ENCODE data around the gene OPTC.

The OPTC gene

DNA sequence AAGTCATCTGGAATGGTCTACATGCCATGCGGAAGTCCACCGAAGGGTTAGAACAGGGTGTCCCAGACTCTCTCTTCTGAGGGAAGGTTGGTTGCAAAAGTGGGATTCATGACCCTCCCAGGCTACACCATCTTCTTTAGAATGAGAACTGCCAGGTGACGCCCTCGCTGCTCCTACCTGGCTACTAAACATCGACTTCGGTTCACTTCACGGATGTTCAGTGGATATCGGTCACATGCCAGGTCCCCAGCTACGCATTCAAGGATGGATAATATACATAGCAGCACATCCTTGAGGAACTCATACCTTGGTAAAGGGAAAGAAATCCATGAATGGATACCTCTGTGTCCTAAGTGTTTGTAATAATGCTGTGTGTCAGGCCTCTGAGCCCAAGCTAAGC lies 3.3 kb upstream of the OPTC start:
- TF ChIP-seq, protein P1, sequence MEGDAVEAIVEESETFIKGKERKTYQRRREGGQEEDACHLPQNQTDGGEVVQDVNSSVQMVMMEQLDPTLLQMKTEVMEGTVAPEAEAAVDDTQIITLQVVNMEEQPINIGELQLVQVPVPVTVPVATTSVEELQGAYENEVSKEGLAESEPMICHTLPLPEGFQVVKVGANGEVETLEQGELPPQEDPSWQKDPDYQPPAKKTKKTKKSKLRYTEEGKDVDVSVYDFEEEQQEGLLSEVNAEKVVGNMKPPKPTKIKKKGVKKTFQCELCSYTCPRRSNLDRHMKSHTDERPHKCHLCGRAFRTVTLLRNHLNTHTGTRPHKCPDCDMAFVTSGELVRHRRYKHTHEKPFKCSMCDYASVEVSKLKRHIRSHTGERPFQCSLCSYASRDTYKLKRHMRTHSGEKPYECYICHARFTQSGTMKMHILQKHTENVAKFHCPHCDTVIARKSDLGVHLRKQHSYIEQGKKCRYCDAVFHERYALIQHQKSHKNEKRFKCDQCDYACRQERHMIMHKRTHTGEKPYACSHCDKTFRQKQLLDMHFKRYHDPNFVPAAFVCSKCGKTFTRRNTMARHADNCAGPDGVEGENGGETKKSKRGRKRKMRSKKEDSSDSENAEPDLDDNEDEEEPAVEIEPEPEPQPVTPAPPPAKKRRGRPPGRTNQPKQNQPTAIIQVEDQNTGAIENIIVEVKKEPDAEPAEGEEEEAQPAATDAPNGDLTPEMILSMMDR (IDR thresholded peaks at IDR 0.05; ENCODE audit: low read depth, low read length), result no peak
- no peak for DNase-seq
- H3K36me3 ChIP-seq, result no peaks in the 10 kb centered on the region
- H3K4me3 ChIP-seq (ENCODE audit: low read depth, low read length), result no peak overlapping the region
- peaks cover 3% of the 10 kb centered on the region; the same call in 1 of the 2 replicates for H3K9me3 ChIP-seq
- H3K27me3 ChIP-seq, result no peaks in the 10 kb centered on the region
- peaks cover 6% of the 10 kb centered on the region for H3K4me1 ChIP-seq

DNA sequence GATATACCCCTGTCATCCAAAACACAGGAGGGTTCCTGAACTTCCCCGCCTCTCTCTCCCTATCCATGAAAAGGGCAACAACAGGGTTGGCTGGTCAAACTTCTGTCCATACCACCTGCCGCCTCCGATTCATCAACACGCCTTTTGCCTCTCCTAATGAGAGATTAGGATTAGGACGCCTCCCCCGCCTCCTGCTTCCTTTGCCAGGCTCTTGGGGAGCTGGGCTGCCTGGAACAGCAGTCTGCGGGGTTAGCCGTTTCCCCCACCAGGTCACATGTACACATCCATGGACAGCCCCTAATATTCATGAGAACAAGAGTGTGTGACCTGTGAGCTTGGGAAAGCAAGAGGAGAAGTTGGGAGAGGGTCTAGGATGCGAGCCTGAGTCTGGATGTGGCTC lies 2.3 kb upstream of the OPTC start:
- Histone ChIP-seq H3K4me1 (peaks cover 5% of the 10 kb centered on the region), H3K36me3 (no peaks in the 10 kb centered on the region), H3K9me3 (peaks cover 1% of the 10 kb centered on the region; the same call in 1 of the 2 replicates), H3K27me3 (no peaks in the 10 kb centered on the region), H3K4me3 (ENCODE audit: low read depth, low read length) (no peak overlapping the region)
- TF ChIP-seq, protein P1 (IDR thresholded peaks at IDR 0.05; ENCODE audit: low read depth, low read length), result no peak
- no peak for DNase-seq

- TF ChIP-seq, protein P1 (IDR thresholded peaks at IDR 0.05; ENCODE audit: low read depth, low read length), result no peak
- no peak overlapping the region for H3K4me3 ChIP-seq (ENCODE audit: low read depth, low read length)
- no peak for DNase-seq
- H3K4me1 ChIP-seq, result no peaks in the 10 kb centered on the region
- H3K9me3 ChIP-seq, result no peaks in the 10 kb centered on the region
- no peaks in the 10 kb centered on the region for H3K36me3 ChIP-seq
- no peaks in the 10 kb centered on the region for H3K27me3 ChIP-seq
Observed at GRCh38 chr1:203492082-203492747, 1.7 kb upstream of the OPTC start.

DNA sequence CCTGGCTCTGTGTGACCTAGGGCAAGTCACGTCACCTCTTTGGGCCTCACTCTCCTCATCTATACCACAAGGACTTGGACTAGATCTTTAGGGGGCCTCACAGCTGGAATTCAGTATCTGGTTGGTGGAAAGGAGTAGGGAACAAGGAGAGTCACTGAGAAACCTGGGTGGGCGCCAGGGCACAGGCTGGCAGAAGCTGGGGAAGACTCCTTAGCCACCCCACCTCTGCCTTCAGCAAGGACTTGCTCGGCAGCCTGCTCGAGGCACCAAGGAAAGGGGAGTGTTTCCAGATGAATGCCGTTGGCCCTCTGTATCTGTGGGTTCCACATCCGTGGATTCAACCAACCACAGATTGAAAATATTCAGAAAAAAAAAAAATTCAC lies 1.2 kb upstream of the OPTC start:
- TF ChIP-seq, protein P1 (IDR thresholded peaks at IDR 0.05; ENCODE audit: low read depth, low read length), result no peak
- Histone ChIP-seq H3K4me1 (no peaks in the 10 kb centered on the region), H3K27me3 (no peaks in the 10 kb centered on the region), H3K4me3 (ENCODE audit: low read depth, low read length) (no peak overlapping the region), H3K9me3 (no peaks in the 10 kb centered on the region), H3K36me3 (no peaks in the 10 kb centered on the region)
- no peak for DNase-seq

GRCh38 chr1:203495845-203496244 lies 1.9 kb downstream of the OPTC start:
- Histone ChIP-seq H3K36me3 (no peaks in the 10 kb centered on the region), H3K4me3 (ENCODE audit: low read depth, low read length) (no peak overlapping the region), H3K4me1 (no peaks in the 10 kb centered on the region), H3K9me3 (no peaks in the 10 kb centered on the region), H3K27me3 (no peaks in the 10 kb centered on the region)
- TF ChIP-seq, protein P1 (IDR thresholded peaks at IDR 0.05; ENCODE audit: low read depth, low read length), result no peak
- no peak for DNase-seq

DNA sequence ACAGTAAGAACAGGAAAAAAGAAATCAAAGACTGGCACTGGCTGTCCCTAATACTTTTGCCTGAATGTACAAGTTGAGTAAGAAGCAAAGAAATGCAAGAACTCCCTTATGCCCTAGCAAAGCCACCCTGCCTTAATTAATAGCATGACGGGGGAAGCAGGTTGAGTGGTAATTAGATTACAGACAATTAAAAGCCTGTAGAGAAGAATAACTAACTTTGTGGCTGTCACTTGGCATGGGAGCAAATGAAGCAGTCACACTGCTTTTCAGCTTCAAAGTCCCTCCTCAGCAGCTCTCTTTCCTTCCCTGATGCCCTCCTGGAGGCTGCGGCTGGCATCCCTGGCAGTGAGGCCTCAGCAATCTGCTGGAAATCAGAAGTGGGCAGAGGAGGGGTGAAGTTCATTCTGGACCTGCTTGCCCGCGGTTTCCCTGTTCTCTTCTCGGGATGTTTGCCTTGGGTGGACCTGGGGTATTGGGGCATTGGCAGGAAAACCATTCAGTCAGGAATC lies 3.4 kb downstream of the OPTC start:
- H3K36me3 ChIP-seq, result no peaks in the 10 kb centered on the region
- no peaks in the 10 kb centered on the region for H3K9me3 ChIP-seq
- DNase-seq, result no peak
- H3K27me3 ChIP-seq, result no peaks in the 10 kb centered on the region
- TF ChIP-seq, protein P1 (IDR thresholded peaks at IDR 0.05; ENCODE audit: low read depth, low read length), result no peak
- no peak overlapping the region for H3K4me3 ChIP-seq (ENCODE audit: low read depth, low read length)
- no peaks in the 10 kb centered on the region for H3K4me1 ChIP-seq
